GM19035 (cell line): Measurements from ENCODE around the gene LZTFL1.

Experiments
- ATAC-seq: cut with Tn5 transposase; IDR thresholded peaks from one replicate; pipeline ENCODE4 v1.9.1; 2021; ENCODE audit not compliant: unreplicated experiment

Gene LZTFL1

GRCh38 chr3:45814322-45814721, 27.6 kb downstream of the LZTFL1 start:
- ATAC-seq, result no peak

DNA sequence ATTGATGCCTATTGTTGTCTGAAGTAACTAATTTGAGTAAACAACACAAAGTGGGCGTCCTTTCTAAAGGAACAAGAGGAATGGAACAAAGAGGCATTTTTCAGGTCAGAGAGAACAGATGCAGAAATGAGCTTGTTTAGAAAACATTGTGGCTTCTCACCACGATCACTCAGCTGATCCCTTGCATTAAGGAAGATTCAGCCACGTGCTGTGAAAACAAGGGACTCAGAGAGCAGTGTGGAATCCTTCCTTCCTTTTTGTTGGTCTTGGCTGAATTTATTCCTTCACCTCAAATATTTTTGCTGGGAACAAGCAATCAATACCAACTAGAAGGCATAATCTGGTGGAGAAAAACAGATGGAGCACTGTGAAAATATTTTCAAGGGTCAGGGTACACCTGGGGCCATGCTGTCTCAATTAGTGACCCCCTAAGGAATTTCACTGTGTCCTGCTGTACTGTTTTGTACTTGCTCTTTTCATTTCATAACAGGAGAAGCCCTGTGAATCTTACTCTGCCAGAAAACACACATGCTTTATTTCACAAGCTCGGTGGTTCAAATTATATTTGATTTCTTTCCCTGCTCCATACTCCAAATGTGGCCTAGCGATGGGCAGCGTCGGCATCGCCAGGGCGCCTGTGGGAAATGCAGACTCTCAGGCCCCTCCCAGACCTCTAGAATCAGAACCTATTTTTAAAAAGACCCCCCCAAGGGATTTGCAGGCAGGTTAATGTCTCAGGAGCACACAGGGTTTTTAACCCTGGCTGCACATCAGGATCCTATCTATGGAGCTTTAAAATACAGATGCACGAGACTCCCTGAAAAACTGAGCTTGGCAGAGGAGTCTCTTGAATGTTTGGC, 34.0 kb downstream of the LZTFL1 start:
- no peak for ATAC-seq

DNA sequence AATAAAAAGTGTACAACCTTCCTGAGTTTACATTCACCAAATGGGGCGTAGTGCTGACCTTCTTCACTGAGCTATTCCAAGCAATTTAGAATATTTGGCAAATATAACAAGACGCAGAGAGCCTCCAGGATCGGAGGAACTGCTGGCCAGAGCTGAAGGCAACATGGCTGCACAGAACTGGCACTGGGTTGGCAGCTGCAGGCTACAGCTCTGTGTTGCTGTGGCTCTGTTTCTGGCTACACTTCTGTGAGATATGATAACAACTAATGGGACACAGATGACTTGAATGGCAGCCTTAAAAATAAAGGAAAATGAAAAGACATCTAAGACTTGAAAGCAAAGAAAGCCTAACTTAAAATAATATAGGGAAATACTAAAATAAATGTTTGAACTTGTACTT, 34.8 kb downstream of the LZTFL1 start:
- ATAC-seq, result no peak

- no peak for ATAC-seq
Measured at GRCh38 chr3:45806072-45806471, 35.8 kb downstream of the LZTFL1 start.

- ATAC-seq, result no peak
Measured at GRCh38 chr3:45803252-45803935, 38.5 kb downstream of the LZTFL1 start.

DNA sequence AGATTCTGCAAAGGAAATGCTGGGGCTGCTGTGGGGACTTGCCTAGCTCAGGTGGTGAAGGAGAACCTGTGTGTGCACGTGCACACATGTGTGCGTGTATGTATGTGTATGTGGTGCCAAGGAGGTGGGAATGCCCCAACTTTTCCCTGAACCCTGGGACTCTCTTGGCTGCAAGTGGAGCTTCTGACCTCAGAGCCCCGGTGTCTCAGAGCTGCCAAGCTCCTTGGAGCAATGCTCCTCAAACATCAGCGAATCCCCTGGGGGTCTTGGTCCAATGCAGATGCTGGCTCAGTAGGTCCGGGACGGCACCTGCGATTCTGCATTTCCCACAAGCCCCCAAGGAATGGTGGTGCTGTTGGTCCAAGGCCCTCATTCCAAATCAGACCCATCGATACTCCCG, 39.8 kb downstream of the LZTFL1 start:
- no peak for ATAC-seq

DNA sequence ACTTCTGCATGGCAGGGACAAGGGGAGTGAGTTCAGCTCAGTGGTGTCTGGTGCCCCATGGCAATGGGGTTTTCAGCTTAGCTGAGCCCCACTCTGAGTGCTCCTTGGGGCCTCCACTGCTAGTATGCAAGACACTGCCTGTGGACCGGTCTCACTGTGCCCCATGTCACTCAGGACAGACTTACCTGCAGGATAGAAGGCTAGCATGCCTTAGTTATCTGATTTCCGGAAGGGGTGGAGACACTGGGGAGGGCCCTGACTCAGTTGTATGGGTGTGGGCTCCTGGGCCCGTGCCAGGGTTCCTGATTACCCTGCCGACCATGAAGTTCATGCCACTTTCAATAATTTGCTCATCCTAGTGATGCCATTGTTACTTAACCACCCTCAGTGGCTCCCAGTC, 41.3 kb downstream of the LZTFL1 start:
- no peak for ATAC-seq

GRCh38 chr3:45799586-45799985, 42.3 kb downstream of the LZTFL1 start:
- ATAC-seq, result no peak

GRCh38 chr3:45798034-45798433, 43.9 kb downstream of the LZTFL1 start:
- ATAC-seq, result no peak

DNA sequence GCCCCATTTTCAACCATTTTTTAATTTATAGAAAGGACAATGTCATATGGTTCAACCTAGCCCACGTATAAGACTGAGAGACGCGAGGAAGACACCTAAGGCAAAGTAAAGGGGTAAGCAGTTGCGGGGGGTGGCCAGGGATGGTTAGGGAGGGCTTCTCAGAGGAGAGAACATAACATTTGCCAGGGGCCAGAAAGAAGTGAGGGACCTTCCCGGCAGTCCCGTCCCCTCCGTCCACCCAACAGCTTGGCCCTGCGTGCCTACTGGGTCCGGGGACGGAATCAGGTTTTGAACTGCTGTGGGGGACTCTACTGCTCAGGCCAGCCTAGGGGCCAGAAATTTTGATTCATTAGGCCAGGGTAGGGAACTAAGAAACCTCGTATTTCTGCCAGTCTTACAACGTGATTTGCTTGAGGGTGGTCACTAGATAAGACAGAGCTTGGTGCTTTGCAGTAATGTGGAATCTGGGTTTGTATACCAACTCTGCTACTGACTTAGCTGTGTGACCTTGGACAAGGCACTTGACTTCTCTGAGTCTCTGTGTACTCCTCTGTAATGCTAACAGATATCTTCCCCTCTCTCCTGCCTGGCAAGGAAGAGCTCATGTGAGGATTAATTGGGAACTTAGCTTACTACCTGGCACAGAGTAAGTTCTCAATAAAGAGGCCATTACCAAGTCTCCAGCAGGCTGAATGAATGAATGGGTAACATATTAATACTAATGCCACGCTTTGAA, 44.8 kb downstream of the LZTFL1 start:
- ATAC-seq, result no peak

DNA sequence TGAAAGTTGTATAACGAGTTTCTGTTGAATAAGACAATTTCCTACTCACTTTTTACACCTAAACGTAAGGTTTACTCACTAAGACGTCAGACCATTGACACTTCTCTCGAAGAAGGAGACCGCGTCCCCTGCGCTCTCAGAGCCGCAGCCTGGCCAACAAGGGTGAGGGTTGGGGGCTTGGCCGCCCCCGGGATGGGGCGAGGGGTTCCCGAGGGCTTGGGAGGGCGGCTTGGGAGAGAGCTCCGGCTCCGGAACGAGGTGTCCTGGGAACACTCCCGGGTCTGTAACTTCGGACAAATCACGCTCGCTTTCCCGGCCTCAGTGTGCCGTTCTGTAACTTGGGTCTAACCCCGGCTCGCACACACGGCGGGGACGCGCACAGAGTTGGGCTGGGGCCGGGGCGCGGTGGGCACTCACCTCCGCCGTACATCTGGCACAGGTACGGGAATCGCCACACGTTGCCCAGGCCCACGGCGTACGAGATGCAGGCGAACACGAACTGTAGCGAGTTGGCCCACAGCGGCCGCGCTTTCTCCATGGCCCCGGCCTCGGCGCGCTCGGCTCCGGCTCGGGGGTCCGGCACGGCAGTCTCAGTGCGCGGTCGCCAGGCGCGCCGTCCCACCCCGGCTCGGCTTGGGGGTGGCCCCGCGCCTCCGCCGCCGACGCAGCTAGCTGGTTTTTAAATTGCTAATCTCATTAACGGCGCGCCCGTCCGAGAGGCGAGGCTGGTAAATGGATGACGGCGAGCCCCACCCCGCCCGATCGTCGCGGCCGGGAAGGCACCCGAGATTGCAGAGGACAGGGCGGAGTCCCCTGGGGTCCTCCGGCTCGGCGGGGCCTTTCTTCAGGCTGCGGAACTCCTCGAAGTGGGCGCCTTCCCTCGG, 45.8 kb downstream of the LZTFL1 start, which contains the start of gene SLC6A20:
SLC6A20 (minus strand) TSS at position 655 of the 884 bp plus-strand sequence; CDS start at position 538, 117 bp downstream.
- ATAC-seq, result no peak

DNA sequence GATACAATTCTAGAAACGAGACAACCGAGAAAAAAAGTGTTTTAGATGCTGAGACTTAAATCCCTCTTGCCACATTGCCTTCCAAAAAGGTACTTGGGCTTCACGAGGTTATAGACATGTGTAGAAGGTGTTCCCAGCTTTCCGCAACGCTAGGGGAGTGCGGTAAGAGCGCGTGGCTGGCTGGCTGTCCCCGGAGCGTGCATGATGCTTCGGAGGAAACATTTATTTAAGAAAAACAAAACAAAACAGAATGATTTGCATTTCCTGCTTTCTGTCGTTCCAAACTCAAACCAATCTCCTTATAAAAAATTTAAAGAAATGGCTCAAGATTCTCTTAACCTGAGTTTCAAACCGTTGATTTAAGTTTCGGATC, 46.4 kb downstream of the LZTFL1 start:
- ATAC-seq, result no peak

DNA sequence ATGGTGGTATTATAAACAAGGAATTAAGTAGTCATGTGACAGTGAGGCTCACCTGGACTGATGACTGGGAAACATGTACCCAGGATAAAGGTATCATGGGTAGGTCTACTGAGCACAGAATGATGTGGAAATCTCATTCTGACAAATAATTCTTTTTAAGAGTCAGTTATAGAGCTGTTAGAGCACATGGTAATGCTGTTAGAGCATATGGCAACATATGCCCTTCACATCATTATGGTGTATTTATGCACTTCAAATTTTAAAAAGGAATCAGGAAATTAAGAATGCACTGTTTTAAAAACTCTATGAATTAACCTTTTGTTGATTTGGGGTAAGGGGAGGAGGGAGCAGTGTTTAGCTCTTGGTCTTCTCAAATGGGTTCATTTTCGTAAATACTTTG, 47.3 kb downstream of the LZTFL1 start:
- ATAC-seq, result no peak

DNA sequence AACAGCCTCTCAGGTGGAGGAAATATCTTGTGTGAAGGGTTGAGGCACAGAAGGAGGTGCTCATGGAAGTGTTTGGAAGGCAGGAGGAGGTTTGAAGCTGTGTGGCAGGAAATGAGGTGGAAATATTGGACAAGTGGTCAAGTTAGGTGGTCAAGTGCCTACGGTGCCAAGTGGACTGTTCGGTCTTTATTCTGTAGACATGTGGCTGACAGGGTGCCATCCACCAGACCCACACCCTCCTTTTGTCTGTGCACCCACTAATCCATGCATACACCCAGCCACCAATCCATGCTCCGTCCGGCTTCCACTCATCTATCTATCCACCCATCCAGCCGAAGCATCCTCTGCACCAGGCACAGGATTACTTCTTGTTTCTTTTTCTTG, 47.8 kb downstream of the LZTFL1 start:
- no peak for ATAC-seq

DNA sequence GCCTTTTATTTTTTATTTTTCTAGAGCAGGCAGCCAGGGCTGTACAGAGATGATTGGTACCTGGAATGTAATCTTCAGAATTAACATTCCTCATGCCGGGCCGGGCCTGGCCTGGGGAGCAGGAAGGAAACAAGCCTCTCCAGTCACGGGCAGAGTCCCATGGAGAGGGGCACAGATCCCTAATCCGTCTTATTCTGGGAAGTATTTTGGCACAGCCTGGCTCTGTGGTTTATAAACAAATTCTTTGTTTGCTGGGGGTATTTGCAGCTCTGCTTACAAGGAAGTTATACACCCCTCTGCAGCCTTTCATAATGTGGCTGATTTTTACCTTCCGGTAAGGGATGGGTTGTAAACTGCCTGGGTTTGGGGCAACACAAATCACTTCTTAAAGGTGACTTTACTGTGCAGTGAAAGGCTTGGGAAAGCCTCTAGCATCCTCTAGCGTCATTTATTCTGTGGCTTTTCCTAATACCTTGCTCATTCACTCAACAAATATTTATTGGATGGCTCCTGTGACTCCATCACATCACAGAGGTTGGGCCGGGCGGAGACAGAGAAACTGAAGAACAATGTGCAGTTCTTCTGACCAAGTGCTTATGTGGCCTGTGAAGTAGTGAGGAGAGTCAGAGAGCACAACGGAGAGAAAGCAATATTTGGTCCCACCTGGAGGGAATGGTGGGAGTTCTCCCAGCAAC, 48.3 kb downstream of the LZTFL1 start:
- ATAC-seq, result no peak

DNA sequence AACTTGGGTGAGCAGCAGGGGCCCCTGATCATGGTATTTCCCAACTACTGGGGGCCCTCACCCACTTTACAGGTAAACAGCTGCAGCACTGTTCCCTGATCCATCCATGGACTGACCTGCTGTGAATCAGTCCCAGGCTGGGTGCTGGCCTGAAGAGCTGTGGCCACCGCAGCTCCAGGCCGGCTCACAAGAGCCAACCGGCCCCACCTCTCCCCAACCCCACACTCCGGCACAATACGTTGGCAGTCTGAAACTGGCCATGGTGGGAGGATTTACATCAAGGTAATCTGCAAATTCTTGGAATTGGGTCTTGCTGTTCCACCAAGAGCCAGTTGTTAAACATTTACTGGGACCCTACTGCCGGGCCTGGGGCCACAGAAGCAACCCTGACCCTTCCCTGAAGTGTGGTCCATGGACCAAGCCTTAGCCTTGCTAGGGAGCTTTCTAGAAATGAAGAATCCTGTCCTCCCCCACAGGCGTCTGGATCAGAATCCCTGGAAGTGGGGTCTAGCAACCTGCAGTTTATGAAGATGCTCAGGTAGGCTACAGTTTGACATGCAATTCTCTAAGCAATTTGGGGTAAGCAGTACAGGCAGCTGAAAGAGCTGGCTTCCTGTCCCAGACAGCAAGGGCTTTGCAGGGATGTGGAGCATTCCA, 49.3 kb downstream of the LZTFL1 start:
- ATAC-seq, result no peak

DNA sequence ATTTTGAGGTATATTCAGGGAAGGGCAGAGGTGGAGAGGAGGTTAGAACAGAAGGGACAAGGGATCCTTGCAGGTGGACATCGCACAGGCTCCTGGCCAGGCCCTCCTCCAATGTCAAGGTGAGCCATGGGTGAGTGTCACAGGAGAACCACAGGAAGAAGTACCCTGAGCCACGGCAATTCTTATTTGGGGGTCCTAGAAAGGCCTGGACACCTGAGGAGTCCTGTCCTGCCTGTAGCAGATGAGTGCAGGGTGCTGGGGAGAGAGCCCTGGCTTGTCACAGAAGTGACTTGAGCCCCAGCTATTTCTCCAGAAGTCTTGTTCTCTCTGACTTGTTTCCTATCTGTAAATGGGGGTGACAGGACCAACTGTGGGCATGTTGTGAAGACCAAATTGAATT, 49.9 kb downstream of the LZTFL1 start:
- no peak for ATAC-seq

DNA sequence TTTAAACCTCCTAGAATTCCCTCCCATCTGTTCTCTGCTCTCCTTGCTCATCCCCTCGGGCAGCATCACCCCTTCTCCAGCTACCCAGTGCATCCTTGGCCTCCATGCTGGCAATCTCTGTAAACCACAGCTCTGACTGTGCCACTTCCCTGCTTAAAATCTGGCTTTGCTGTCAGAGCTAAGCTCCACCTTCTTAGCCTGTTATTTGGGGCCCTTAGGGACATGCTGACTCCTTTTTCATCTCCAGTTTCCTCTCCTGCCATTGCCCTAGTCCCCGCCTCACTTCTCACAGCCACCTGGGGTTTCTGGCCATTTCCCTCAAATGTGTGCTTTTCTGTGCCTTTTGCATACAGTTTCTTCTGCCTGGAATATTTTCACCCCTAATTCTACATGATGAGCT, 51.3 kb downstream of the LZTFL1 start:
- ATAC-seq, result no peak

DNA sequence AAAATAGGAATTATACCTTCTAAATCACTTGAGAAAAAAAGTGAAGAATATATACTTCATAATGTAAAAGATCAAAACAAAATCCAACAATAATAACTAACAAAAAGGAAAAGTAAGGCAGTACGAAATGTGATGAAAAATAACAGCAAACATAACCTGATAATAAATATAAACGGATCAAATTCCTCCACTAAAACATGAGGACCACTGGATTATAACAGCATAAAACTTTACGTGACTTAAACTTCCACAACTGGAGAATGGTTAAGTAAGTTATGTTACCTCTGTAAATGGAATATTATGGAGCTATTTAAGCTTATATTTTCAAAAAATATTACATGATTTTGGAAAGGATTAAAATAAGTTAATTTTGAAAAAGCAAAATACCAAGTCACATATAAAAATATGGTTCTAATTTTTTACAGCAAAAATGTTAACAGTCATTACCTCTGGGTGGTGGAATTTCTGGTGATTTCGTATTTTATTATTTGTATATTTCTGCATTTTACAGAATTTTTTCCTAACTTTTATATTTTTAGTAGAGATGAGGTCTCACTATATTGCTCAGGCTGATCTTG, 52.6 kb downstream of the LZTFL1 start:
- ATAC-seq, result no peak
